H1 (cell line): Measurements from ENCODE around the gene CCDC178.

ENCODE experiments used
- ASH2L ChIP-seq: fragments of 200-600, 300-600 bp; sonication (generic); IDR thresholded peaks from one replicate; pipeline ENCODE4 v1.7.1; 2017; ENCODE audit warnings: low read length
- ATF3 ChIP-seq: IDR thresholded peaks from 2 replicates; pipeline ENCODE4 v1.6.1; 2011; ENCODE audit warnings: low read depth, mild to moderate bottlenecking, low read length; ENCODE audit not compliant: insufficient read depth
- CBX5 ChIP-seq: fragments of 300-800, 300-1000 bp; sonication (generic); IDR thresholded peaks from 2 replicates; pipeline ENCODE4 v1.7.1; 2016; ENCODE audit warnings: antibody characterized with exemption, low read length, low read depth
- CHD1 ChIP-seq: IDR thresholded peaks from 2 replicates; pipeline ENCODE4 v1.6.1; 2012; ENCODE audit warnings: low read depth, low read length, improper control_type of control experiment
- CREB1 ChIP-seq: IDR thresholded peaks from 2 replicates; pipeline ENCODE4 v1.6.1; 2012; ENCODE audit warnings: inconsistent platforms
- CTCF ChIP-seq, 3 experiments: IDR thresholded peaks; 1 replicate in 2 of 3; 2 replicates in 1 of 3; pipeline versions ENCODE4 v1.5.1 to v1.6.1; 2011; ENCODE audit warnings: low read length in 3 of 3, mild to moderate bottlenecking in 3 of 3, inconsistent platforms in 2 of 3, low read depth in 1 of 3, moderate library complexity in 1 of 3; ENCODE audit not compliant: insufficient read depth in 1 of 3; ENCODE audit errors: control extremely low read depth in 1 of 3
- EZH2 ChIP-seq: fragments of 200-600 bp; sonication (generic); IDR thresholded peaks from 2 replicates; pipeline ENCODE4 v1.7.1; 2012; ENCODE audit warnings: low read depth, mild to moderate bottlenecking, moderate library complexity, low read length, inconsistent platforms; ENCODE audit not compliant: severe bottlenecking
- JUND ChIP-seq: IDR thresholded peaks from 2 replicates; pipeline ENCODE4 v1.6.1; 2011; ENCODE audit warnings: mild to moderate bottlenecking, improper control_type of control experiment, low read length
- NANOG ChIP-seq: IDR thresholded peaks from 2 replicates; pipeline ENCODE4 v1.6.1; 2011; ENCODE audit warnings: low read length, low read depth, mild to moderate bottlenecking, inconsistent platforms; ENCODE audit not compliant: insufficient read depth, poor library complexity, severe bottlenecking
- POLR2AphosphoS5 ChIP-seq: IDR thresholded peaks from 2 replicates; pipeline ENCODE4 v1.6.1; 2011; ENCODE audit warnings: low read depth, low read length
- RFX5 ChIP-seq: IDR thresholded peaks from 2 replicates; pipeline ENCODE4 v1.6.1; 2011; ENCODE audit warnings: low read depth, low read length, improper control_type of control experiment, borderline replicate concordance
- SP1 ChIP-seq: IDR thresholded peaks from 2 replicates; pipeline ENCODE4 v1.6.1; 2011; ENCODE audit warnings: low read depth, low read length
- SP2 ChIP-seq: IDR thresholded peaks from 2 replicates; pipeline ENCODE4 v1.6.1; 2012; ENCODE audit warnings: mild to moderate bottlenecking, low read length, inconsistent platforms
- TEAD4 ChIP-seq: IDR thresholded peaks from 2 replicates; pipeline ENCODE4 v1.6.1; 2012; ENCODE audit warnings: low read depth, low read length, inconsistent platforms, mixed read lengths

GRCh38 chr18:33014060-33014796, 426.3 kb downstream of the CCDC178 start:
- TF ChIP-seq CTCF (IDR thresholded peaks at IDR 0.05; ENCODE audit: control extremely low read depth in 1 of 3, insufficient read depth in 1 of 3, low read depth in 1 of 3, low read length in 3 of 3) (no peak), ATF3 (no peak), POLR2AphosphoS5 (no peak), NANOG (no peak), CREB1 (no peak), RFX5 (no peak), ASH2L (no peak), SP1 (no peak), CBX5 (no peak), TEAD4 (no peak), JUND (no peak), EZH2 (no peak), CHD1 (no peak), SP2 (no peak)
